ENCODE measurements around the gene RBM25.
"Not testable (repeated sequence)": the region's sequence is repeated elsewhere in the genome, so short reads cannot be mapped to it uniquely, and the experiment has no call there.

The RBM25 gene

DNA sequence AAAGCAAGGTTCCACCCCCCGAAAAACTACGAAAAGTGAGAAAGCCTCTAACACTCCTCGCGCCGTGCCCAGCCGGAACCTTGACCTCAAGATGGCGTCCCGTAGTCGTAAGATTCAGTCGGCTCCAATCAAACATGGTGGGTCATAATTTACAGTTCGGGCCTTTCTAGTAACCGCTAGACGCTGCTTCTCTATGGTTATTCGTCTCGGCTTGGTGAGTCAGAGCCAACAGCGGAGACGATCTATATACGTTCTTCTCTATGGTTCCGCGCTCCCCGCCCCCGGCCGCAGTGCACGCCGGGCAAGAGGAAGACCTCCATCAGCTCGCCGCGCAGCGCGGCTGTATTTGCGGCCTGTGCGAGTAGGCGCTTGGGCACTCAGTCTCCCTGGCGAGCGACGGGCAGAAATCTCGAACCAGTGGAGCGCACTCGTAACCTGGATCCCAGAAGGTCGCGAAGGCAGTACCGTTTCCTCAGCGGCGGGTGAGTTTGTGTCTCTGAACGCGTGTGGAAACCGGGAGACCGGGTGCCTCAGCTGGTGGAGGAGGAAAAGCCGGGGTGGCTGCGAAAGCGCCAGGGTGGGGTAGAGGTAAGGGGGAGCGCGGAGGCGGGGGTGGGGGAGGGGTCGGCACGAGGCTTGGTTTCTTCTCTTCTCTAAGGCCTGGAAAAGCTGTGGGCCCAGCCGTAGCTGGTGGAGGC lies at the start of gene RBM25:
TSS of gene RBM25 (plus strand) at position 311 of the 698 bp plus-strand sequence. CDS start 13,108 bp downstream, outside the sequence.
- peak; percentile 99 for DNase-seq (ENCODE audit: low read depth)

DNA sequence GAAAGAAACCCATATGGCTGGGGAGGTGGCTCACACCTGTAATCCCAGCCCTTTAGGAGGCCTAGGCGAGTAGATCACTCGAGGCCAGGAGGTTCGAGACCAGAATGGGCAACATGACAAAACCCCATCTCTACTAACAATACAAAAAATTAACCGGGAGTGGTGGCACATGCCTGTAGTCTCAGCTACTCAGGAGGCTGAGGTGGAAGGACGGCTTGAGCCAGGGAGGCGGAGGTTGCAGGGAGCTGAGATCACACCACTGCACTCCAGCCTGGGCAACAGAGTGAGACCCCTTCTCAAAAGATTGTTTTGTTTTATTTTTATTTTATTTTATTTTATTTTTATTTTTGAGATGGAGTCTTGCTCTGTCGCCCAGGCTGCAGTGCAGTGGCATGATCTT lies 47.1 kb upstream of the RBM25 start:
- DNase-seq (ENCODE audit: low read depth) = not testable (repeated sequence)

DNA sequence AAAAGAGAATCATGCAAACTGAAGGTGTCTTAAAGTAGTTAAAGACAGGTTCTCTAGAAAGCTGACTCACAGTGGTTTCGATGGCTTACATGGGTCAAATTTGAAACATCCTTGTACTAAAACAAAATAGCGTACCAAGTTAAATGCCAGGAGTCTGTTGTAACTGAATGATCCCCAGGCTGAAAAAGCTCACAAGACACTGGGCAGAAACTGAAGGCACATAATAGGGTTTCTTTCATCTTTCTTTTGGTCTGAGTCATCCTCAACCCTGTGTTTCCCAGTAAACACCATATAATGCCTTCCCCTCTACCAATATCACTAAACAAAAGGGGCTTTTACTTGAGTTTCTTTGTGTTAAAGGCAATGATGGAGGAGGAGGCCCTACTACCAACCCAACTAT lies 44.2 kb upstream of the RBM25 start:
- DNase-seq (ENCODE audit: low read depth) = peak; percentile 67

DNA sequence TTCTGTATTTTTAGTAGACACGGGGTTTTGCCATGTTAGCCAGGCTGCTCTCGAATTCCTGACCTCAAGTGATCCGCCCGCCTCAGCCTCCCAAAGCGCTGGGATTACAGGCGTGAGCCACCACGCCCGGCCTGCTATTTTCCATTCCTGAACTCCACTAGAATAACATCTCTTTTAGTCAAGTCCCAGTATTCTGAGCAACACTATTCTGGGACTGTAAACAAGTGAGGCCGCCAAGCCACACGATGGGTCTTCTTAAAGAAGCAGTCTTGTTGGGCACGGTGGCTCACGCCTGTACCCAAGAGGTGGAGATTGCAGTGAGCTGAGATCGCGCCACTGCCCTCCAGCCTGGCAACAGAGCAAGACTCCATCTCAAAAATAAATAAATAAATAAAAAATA lies 42.8 kb upstream of the RBM25 start:
- DNase-seq (ENCODE audit: low read depth) = not testable (repeated sequence)

DNA sequence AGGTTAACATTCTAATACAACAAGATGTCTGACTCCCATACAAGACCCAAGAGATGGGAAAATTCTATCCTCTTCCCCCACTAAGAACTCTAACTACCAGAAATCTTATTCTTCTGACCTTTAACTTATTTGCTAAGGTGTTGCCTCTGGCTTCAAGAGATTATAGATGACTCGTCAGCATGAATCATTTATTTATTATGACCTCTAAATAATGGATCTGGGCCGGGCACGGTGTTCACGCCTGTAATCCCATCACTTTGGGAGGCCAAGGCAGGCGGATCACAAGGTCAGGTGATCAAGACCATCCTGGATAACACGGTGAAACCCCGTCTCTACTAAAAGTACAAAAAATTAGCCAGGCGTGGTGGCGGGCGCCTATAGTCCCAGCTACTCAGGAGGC lies 42.3 kb upstream of the RBM25 start:
- not testable (repeated sequence) for DNase-seq (ENCODE audit: low read depth)

DNA sequence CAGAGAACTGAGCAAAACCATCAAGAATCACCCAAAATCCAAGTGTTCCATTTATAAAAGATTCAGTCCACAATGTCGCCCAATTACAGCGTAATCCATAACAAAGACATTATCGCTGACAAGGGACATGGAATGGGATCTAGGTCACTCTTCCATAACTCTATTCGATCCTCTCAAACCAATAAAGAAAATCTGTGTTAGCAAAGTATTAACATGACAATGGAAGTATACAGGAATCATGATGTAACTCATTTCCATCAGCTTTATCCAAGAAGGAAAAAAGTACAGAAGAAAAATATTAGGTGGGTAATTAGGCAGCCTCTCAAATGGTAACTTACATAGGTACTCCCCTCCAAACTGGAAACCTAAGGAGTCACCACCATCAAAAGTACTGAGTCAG lies 36.3 kb upstream of the RBM25 start:
- no peak for DNase-seq (ENCODE audit: low read depth)

DNA sequence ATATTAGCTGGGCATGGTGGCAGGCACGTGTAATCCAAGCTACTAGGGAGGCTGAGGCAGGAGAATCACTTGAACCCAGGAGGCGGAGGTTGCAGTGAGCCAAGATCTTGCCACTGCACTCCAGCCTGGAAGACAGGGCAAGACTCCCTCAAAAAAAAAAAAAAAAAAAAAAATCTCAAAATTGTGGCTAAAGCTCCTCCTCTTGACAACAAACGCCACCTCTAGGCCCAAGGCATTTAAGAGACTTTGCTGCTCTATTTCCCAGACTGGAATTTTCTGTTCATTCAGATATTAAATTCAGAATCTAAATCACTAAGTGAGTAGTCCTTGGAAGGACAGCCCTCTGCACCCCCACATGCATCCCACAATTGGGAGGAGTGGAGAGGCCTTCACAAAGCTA lies 32.8 kb upstream of the RBM25 start:
- DNase-seq (ENCODE audit: low read depth) = peak; percentile 50

DNA sequence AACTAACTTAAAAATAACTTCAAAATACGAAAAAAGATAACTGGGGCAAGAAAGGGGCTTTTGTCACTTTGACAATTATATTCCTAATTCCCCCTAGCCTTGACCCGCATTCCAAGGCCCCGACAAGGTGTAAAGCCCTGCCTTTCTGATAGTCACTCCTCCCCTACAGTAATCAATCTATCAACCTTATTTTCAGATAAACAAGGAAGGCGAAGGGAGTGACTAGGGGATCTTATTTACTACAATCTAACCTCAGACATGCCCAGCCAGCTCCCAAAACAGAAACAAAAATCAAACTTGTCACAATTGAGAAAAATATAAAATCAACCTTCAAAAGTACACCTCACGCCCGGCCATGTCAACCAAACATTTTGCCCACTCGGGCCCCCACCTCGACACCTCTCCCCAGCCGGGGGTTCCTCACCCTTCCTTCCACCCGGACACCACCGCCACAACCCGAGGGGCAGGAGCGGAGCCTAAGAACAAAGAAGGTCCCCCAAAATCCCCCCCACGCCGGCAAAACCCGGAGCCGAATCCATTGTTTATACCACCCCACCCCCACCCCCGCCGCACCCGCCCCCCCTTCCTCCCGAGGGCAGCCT lies 32.0 kb upstream of the RBM25 start:
- DNase-seq (ENCODE audit: low read depth) = no peak

DNA sequence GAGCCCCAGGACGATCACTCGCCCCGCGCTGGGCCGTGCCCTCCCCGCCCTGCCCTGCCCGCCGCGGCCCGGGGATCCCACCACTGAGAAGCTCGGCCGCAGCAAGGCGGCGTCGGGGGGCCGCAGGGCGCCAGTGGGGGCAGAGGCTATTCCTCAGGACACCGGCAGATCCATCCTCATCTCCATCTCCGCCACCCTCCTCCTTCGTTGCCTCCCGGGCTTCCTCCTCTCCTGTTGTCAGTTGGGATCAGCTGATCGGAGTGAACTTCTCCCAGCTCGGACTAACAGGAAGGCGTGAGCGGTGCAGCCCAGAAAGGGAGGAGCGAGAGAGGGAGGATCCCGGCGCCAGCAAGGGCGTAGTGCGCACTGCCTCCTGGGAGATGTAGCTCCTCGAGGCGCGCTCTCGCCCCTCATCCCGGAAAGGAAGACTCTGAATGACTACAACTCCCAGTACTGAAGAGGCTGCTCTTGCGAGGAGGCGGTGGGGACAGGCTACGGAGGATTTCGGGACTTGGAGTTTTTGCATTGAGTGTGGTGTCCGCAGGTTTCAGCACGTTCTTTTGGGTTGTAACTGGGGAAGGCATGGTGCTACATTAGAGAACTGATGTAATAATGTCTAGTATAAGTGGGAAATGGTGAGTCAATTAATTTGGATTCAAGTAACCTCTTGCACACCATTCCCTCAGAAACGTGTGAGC lies 31.3 kb upstream of the RBM25 start, which contains the start of gene ZFYVE1:
TSS of gene ZFYVE1 (minus strand) at position 262 of the 698 bp plus-strand sequence. CDS start 2,598 bp downstream, outside the sequence.
- DNase-seq (ENCODE audit: low read depth) = peak; percentile 99

DNA sequence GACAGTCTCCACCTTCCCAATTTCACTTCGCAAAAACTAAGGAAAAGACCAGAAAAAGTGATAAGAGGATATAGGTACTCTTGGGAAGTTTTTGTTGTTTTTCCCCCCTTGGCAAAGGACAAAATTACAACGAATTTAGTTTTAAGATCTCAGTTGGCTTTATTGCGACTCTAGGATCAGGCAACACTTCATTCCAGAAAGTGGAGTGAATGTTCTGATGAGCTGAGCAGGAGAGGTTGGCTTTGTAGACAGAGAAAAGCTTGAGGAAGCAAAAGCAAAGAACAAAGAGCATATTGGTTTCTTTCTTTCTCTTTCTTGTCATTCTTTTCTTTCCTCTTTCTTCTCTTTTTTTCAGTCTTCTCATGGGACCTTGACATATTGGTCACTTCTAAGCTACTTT lies 30.8 kb upstream of the RBM25 start:
- DNase-seq (ENCODE audit: low read depth) = no peak

DNA sequence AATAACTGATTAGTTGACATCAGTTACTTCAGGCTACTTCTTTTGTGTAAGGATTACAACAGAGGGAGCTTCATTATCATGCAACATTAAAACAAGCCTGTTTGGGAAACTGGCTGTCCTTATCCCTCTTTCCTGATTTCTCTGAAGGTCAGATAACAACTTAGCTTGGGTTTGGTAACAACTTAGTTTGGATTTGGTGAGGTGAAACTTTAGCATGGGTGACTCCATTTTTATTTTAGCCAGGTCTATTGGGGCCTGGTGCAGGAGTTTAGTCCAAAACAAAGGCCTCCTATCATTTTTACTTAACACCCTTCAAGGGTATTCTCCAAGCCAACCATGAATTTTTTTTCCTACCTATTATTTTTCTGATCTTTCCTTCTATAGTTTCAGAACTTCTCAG lies 30.4 kb upstream of the RBM25 start:
- DNase-seq (ENCODE audit: low read depth) = no peak

DNA sequence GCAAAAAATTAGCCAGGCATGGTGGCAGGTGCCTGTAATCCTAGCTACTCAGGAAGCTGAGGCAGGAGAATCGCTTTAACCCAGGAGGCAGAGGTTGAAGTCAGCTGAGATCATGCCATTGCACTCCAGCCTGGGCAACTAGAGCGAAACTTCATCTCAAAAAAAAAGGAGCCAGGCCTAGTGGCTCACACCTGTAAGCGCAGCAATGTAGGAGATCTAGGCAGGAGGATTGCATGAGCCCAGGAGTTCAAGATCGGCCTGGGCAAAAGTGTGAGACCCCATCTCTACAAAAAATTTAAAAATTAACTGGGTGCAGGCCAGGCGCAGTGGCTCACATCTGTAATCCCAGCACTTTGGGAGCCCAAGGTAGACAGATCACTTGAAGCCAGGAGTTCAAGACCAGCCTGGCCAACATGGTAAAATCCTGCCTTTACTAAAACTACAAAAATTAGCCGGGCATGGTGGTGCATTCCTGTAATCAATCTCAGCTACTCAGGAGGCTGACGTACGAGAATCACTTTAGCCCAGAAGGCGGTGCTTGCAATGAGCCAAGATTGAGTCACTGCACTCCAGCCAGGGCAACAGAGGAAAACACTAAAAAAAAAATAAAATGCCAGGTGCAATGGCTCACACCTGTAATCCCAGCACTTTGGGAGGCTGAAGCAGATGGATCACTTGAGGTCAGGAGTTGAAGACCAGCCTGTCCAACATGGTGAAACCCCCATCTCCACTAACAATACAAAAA lies 21.5 kb upstream of the RBM25 start:
- peak; percentile 13 for DNase-seq (ENCODE audit: low read depth)

DNA sequence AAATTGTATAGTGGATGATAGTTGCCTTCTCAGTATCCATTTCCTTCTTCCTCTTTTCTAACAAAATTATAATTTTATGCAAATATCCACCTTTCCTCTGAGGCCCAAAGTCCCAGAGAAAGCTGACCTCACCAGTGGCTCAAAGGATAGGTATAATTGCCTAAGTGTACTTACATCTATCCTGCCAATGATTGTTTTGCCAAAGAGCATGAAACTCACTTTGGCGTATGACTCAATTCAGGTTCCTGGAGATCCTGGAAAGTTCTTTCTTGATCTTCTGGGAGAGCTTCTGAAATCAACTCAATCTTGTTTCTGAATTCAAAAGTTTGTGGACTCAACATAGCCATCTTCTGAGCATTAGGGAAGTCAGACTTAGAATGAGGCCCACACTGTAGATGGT lies 10.5 kb upstream of the RBM25 start:
- DNase-seq (ENCODE audit: low read depth) = no peak

DNA sequence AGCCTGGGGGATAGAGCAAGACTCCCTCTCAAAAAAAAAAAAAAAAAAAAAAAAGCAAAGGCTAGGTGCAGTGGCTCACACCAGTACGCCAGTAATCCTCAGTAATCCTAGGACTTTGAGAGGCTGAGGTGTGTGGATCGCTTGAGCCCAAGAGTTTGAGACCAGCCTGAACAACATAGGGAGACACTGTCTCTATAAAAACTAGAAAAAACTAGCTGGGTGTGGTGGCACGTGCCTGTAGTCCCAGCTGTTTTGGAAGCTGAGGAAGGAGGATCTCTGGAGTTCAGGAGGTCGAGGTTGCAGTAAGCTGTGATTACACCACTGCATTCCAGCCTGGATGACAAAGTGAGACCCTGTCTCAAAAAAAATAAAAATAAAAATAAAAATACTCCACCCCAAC lies 8.9 kb upstream of the RBM25 start:
- DNase-seq (ENCODE audit: low read depth) = no peak

DNA sequence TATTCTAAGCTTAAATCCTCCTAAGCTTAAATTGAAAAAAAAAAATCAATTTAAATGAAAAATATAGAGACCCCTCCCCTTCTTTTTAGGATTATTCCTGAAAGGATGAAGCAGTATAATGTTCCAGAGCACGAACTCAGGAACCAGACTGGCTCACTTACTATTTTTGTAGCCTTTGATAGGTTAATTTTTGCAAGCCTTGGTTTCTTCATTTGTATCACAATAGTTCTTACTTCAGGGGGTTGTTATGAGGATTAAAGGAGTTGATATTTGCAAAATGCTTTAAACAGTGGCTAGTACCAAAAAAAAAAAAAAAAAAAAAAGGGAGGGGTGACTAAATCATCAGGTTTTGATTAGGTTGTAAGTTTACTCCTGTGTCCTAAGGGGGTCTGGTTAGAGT lies 3.1 kb upstream of the RBM25 start:
- DNase-seq (ENCODE audit: low read depth) = no peak

DNA sequence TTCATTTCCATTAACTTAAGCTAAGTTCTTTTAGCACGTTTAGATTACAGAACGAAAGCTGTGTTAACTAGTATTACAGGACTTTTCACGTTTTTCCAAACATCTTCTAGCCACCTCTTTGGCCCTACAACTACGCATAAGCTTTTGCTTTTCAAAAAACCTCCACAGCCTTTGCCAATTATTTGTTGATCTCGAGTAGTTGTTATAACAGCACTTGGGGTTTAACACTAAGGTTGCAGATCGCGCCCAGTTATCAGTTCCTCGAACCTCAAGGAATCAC lies 450 bp upstream of the RBM25 start:
- DNase-seq (ENCODE audit: low read depth) = no peak

DNA sequence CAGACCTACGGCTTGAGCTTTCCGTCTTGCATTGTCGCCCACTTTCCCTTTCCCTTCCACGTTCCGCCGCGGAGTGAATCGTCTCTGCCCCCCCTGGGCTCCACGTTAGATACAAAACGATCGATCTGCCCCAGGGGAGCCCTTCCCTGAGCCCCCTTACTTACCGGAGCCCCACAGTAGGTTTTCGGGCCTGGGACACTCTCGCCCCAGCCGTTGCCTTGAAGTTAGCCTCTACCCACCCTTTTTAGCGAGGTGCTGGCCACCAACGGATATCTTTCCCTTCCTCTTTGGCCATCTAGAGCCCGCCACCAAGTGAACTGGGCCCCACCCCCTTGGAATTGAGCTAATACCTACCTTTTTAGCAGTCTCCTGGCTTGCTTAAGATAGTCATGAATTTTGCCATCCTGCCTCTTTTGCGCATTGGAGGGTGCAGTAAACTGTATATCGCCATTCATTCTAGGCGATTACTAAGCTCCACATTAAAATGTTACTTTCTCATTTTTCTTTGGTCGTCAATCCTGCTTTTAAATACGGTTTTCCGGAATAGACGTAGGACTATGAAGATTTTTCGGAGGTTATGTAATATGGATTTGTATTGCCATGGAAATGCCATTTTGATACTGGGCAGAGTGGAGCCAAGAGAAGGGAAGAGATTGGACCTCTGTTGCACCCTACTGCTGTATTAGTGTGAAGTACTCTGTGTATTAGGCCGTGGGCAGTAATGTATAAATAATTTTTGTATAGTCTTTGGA lies 764 bp downstream of the RBM25 start:
- DNase-seq (ENCODE audit: low read depth) = peak; percentile 50

DNA sequence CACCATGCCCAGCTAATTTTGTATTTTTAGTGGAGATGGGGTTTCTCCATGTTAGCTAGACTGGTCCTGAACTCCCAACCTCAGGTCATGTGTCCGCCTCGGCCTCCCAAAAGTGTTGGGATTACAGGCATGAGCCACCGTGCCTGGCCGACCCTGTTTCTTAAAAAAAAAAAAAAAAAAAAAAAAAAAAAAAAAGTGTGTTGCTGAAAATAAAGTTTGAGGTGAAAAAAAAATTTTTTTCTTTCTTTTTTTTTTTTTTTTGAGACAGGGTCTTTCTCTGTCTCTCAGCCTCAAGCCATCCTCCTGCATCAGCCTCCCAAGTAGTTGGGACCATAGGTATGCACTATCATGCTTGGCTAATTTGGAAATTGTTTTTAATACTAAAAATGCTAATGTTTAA lies 11.3 kb downstream of the RBM25 start:
- DNase-seq (ENCODE audit: low read depth) = no peak

DNA sequence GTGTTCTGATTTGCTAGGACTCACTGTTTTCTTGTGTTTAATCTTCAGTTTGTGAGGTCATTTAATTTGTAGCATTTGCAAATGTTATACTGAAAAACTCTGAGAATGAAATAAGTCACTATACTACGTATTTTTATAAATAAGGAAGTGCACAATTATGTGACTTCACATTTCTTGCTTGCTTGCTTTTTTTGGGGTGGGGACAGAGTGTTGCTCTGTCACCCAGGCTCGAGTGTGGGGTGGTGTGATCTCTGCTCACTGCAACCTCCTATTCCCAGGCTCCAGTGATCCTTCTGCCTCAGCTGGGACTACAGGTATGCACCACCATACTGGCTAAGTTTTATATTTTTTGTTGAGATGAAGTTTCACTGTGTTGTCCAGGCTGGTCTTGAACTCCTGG lies 32.7 kb downstream of the RBM25 start:
- DNase-seq (ENCODE audit: low read depth) = no peak

DNA sequence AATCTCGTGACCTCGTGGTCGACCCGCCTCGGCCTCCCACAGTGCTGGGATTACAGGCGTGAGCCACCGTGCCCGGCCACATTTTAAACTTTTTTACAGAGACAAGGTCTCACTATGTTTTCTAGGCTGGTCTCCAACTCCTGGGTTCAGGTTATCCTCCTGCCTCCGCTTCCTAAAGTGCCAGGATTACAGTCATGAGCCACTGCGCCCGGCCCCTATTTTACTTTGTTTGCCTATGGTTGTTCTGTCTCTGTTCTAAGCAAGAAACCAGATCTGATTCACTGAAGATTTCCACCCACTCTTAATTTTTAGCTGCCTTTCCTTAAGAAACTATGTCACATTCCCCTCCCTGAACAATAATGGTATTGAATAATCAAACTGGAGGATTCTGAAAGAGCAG lies 39.1 kb downstream of the RBM25 start:
- DNase-seq (ENCODE audit: low read depth) = no peak

DNA sequence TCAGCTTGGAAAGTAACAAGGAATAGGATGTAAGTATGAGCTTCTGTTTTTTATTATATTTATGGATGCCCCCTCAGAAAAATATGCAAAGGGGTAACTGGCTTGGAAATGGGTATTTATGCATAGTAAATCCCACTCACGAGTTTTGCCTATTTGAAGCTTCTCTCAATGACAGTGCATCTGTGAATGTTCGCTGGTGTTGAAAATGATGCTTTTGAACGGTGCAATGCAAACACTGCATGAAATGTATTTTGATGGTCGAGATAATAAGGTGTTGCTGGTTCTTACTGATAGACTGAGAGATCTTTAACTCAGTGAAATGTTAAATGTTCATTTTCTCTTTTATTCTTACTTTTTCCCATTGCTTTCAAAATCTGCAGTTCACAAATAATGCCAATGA lies 42.0 kb downstream of the RBM25 start:
- no peak for DNase-seq (ENCODE audit: low read depth)
